GM12865 (cell line): ENCODE results near the gene PPP1R16B.

Experiments used
- DNase-seq: peaks from one replicate; pipeline ENCODE4 v3.0.0; 2010; ENCODE audit warnings: low read depth
- H3K4me3 ChIP-seq: 2 replicates; pipeline ENCODE4 v1.5.1; 2011; ENCODE audit warnings: mild to moderate bottlenecking, low read depth, low read length, control low read depth
- TF ChIP-seq, protein P1 (sequence below): IDR thresholded peaks from 2 replicates; pipeline ENCODE4 v1.5.1; 2011; ENCODE audit warnings: low read length, control low read depth, low read depth, inconsistent platforms; ENCODE audit not compliant: insufficient read depth; ENCODE audit errors: missing control alignments

PPP1R16B gene

GRCh38 chr20:38941726-38942389, 136.4 kb downstream of the PPP1R16B start:
- DNase-seq = no peak
- H3K4me3 ChIP-seq = no peak overlapping the region

GRCh38 chr20:38945012-38945411, 139.5 kb downstream of the PPP1R16B start:
- DNase-seq = no peak
- H3K4me3 ChIP-seq = no peak overlapping the region
- TF ChIP-seq, protein P1, sequence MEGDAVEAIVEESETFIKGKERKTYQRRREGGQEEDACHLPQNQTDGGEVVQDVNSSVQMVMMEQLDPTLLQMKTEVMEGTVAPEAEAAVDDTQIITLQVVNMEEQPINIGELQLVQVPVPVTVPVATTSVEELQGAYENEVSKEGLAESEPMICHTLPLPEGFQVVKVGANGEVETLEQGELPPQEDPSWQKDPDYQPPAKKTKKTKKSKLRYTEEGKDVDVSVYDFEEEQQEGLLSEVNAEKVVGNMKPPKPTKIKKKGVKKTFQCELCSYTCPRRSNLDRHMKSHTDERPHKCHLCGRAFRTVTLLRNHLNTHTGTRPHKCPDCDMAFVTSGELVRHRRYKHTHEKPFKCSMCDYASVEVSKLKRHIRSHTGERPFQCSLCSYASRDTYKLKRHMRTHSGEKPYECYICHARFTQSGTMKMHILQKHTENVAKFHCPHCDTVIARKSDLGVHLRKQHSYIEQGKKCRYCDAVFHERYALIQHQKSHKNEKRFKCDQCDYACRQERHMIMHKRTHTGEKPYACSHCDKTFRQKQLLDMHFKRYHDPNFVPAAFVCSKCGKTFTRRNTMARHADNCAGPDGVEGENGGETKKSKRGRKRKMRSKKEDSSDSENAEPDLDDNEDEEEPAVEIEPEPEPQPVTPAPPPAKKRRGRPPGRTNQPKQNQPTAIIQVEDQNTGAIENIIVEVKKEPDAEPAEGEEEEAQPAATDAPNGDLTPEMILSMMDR = no peak

More at GRCh38 chr20:38941726-38942389, 136.4 kb downstream of the PPP1R16B start:
- TF ChIP-seq, protein P1 = peak; percentile 1

DNA sequence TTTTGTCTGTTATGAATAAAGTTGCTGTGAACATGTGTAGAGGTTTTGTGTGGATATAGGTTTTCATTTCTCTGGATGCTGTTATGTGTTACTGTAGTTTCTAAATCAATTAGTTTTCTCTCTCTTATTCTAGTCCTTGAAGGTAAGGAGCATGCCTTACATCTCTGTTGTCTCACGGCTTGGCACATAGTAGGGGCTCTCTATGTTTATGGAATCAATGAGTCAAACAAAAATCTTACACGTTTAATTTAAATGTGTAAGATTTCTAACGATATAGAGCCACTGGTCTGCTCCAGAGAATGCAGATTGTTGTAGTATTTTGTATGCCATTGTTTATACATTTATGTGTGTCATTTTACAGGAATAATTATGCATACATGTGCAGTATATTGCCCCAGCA, 141.3 kb downstream of the PPP1R16B start:
- no peak for DNase-seq
- TF ChIP-seq, protein P1 = no peak
- H3K4me3 ChIP-seq = no peak overlapping the region

DNA sequence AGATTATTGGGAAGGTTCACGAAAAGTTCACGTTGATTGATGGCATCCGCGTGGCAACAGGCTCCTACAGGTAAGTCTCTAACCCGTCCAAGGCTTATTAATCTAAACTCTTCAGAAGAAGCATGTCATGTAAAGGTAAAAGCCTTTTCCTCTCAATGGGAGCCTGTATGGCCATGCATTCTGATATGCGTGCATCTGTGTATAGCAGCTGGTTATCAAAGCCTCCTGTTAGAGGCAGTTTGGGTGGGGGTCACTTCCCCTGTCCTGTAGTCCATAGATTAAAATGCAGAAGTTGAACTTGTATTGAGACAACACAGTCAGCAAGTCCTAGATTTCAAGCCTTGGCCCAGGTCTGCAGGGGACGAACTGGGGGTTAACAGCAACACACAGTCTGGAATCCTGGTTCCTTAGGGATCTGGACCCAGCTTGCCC, 142.4 kb downstream of the PPP1R16B start:
- no peak for DNase-seq
- no peak overlapping the region for H3K4me3 ChIP-seq
- TF ChIP-seq, protein P1 = no peak

GRCh38 chr20:38950254-38950653, 144.8 kb downstream of the PPP1R16B start:
- H3K4me3 ChIP-seq = no peak overlapping the region
- TF ChIP-seq, protein P1 = no peak
- DNase-seq = no peak

DNA sequence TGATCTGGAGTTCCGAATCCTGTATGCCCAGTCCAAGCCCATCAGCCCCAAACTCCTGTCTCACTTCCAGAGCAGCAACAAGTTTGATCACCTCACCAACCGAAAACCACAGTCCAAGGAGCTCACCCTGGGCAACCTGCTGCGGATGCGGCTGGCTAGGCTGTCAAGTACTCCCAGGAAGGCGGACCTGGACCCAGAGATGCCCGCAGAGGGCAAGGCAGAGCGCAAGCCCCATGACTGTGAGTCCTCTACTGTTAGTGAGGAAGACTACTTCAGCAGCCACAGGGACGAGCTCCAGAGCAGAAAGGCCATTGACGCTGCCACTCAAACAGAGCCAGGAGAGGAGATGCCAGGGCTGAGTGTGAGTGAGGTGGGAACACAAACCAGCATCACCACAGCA, 146.1 kb downstream of the PPP1R16B start:
- no peak overlapping the region for H3K4me3 ChIP-seq
- no peak for DNase-seq
- TF ChIP-seq, protein P1 = no peak

- TF ChIP-seq, protein P1 = no peak
- H3K4me3 ChIP-seq = no peak overlapping the region
- DNase-seq = no peak
These were observed 146.7 kb downstream of the PPP1R16B start for GRCh38 chr20:38952153-38952552.
